Measurements from ENCODE around the gene TRAPPC5. TPM values are rescaled to one million over a fixed set of nuclear protein-coding genes. Genes with fewer than 3 reads are reported as not detected.

The TRAPPC5 gene
- total RNA-seq, 1 donor from 2014 or later: 110 TPM

GRCh38 chr19:7733376-7733775, 52.7 kb downstream of the TRAPPC5 start:
- TF ChIP-seq EZH2 (IDR thresholded peaks at IDR 0.05; ENCODE audit: insufficient read depth, low read length): no peak
- TF ChIP-seq CTCF (IDR thresholded peaks at IDR 0.05; ENCODE audit: insufficient read depth, low read depth, low read length): no peak
- Mint-ChIP-seq H3K36me3 (ENCODE audit: low read depth, unreplicated experiment) (no peaks in the 10 kb centered on the region), H3K9me3 (ENCODE audit: unreplicated experiment) (no peaks in the 10 kb centered on the region), H3K4me3 (ENCODE audit: unreplicated experiment) (no peak overlapping the region), H3K27ac (ENCODE audit: unreplicated experiment) (no peak overlapping the region), H3K4me1 (ENCODE audit: low read depth, unreplicated experiment) (no peaks in the 10 kb centered on the region), H3K27me3 (ENCODE audit: low read depth, unreplicated experiment) (peaks cover 59% of the 10 kb centered on the region)
- DNase-seq (ENCODE audit: low read depth) (no peak), FAIRE-seq (no peak)
- H3K4me2 ChIP-seq (ENCODE audit: low read length): no peak overlapping the region
- peaks cover 18% of the 10 kb centered on the region for H3K27me3 ChIP-seq (ENCODE audit: insufficient read depth, low read length)
- no peaks in the 10 kb centered on the region for H3K4me1 ChIP-seq (ENCODE audit: insufficient read depth, low read length)
- H4K20me1 ChIP-seq (ENCODE audit: insufficient read depth, low read length): no peaks in the 10 kb centered on the region
- no peak overlapping the region for H2AFZ ChIP-seq (ENCODE audit: low read depth, low read length)
- no peaks in the 10 kb centered on the region for H3K9me3 ChIP-seq (ENCODE audit: insufficient read depth, low read depth, low read length)
- no peak overlapping the region for H3K9ac ChIP-seq (ENCODE audit: low read length)
- H3K27ac ChIP-seq (ENCODE audit: low read depth, low read length): no peak overlapping the region
- H3K4me3 ChIP-seq (ENCODE audit: insufficient read depth, low read depth, low read length): no peak overlapping the region
- no peaks in the 10 kb centered on the region for H3K36me3 ChIP-seq (ENCODE audit: insufficient read depth, low read length)
- no peaks in the 10 kb centered on the region for H3K79me2 ChIP-seq (ENCODE audit: insufficient read depth, low read length)

- Histone ChIP-seq H3K79me2 (ENCODE audit: insufficient read depth, low read length) (no peaks in the 10 kb centered on the region), H3K9me3 (ENCODE audit: insufficient read depth, low read depth, low read length) (no peaks in the 10 kb centered on the region), H3K4me2 (ENCODE audit: low read length) (no peak overlapping the region), H3K27ac (ENCODE audit: low read depth, low read length) (no peak overlapping the region), H3K4me1 (ENCODE audit: insufficient read depth, low read length) (no peaks in the 10 kb centered on the region), H3K36me3 (ENCODE audit: insufficient read depth, low read length) (no peaks in the 10 kb centered on the region), H4K20me1 (ENCODE audit: insufficient read depth, low read length) (no peaks in the 10 kb centered on the region), H3K4me3 (ENCODE audit: insufficient read depth, low read depth, low read length) (no peak overlapping the region), H3K27me3 (ENCODE audit: insufficient read depth, low read length) (peaks cover 8% of the 10 kb centered on the region), H3K9ac (ENCODE audit: low read length) (no peak overlapping the region), H2AFZ (ENCODE audit: low read depth, low read length) (no peak overlapping the region)
- H3K27me3 Mint-ChIP-seq (ENCODE audit: low read depth, unreplicated experiment): peaks cover 52% of the 10 kb centered on the region
- no peak for TF ChIP-seq EZH2 (IDR thresholded peaks at IDR 0.05; ENCODE audit: insufficient read depth, low read length)
- no peak for TF ChIP-seq CTCF (IDR thresholded peaks at IDR 0.05; ENCODE audit: insufficient read depth, low read depth, low read length)
- H3K27ac Mint-ChIP-seq (ENCODE audit: unreplicated experiment): no peak overlapping the region
- H3K9me3 Mint-ChIP-seq (ENCODE audit: unreplicated experiment): no peaks in the 10 kb centered on the region
- no peaks in the 10 kb centered on the region for H3K4me1 Mint-ChIP-seq (ENCODE audit: low read depth, unreplicated experiment)
- DNase-seq (ENCODE audit: low read depth): no peak
- no peaks in the 10 kb centered on the region for H3K36me3 Mint-ChIP-seq (ENCODE audit: low read depth, unreplicated experiment)
- H3K4me3 Mint-ChIP-seq (ENCODE audit: unreplicated experiment): no peak overlapping the region
- no peak for FAIRE-seq
Observed at GRCh38 chr19:7734220-7735203, 53.9 kb downstream of the TRAPPC5 start.

GRCh38 chr19:7736148-7736547, 55.5 kb downstream of the TRAPPC5 start:
- no peaks in the 10 kb centered on the region for H3K4me1 Mint-ChIP-seq (ENCODE audit: low read depth, unreplicated experiment)
- no peaks in the 10 kb centered on the region for H3K36me3 Mint-ChIP-seq (ENCODE audit: low read depth, unreplicated experiment)
- Histone ChIP-seq H3K27me3 (ENCODE audit: insufficient read depth, low read length) (peaks cover 6% of the 10 kb centered on the region), H3K9me3 (ENCODE audit: insufficient read depth, low read depth, low read length) (no peaks in the 10 kb centered on the region), H2AFZ (ENCODE audit: low read depth, low read length) (no peak overlapping the region), H3K79me2 (ENCODE audit: insufficient read depth, low read length) (no peaks in the 10 kb centered on the region), H3K4me2 (ENCODE audit: low read length) (no peak overlapping the region), H4K20me1 (ENCODE audit: insufficient read depth, low read length) (no peaks in the 10 kb centered on the region), H3K4me3 (ENCODE audit: insufficient read depth, low read depth, low read length) (no peak overlapping the region), H3K36me3 (ENCODE audit: insufficient read depth, low read length) (no peaks in the 10 kb centered on the region), H3K4me1 (ENCODE audit: insufficient read depth, low read length) (no peaks in the 10 kb centered on the region), H3K9ac (ENCODE audit: low read length) (no peak overlapping the region), H3K27ac (ENCODE audit: low read depth, low read length) (no peak overlapping the region)
- FAIRE-seq (no peak), DNase-seq (ENCODE audit: low read depth) (no peak)
- no peak overlapping the region for H3K4me3 Mint-ChIP-seq (ENCODE audit: unreplicated experiment)
- no peak for TF ChIP-seq EZH2 (IDR thresholded peaks at IDR 0.05; ENCODE audit: insufficient read depth, low read length)
- no peak for TF ChIP-seq CTCF (IDR thresholded peaks at IDR 0.05; ENCODE audit: insufficient read depth, low read depth, low read length)
- H3K27ac Mint-ChIP-seq (ENCODE audit: unreplicated experiment): no peak overlapping the region
- H3K27me3 Mint-ChIP-seq (ENCODE audit: low read depth, unreplicated experiment): peaks cover 58% of the 10 kb centered on the region
- H3K9me3 Mint-ChIP-seq (ENCODE audit: unreplicated experiment): no peaks in the 10 kb centered on the region
